IPS-18a (cell line): ENCODE results near the gene MPPED1.

Experiments used
- H3K27ac ChIP-seq: one replicate; pipeline ENCODE4 v1.5.1; 2013; ENCODE audit warnings: low read length
- H3K27me3 ChIP-seq: one replicate; pipeline ENCODE4 v1.6.1; 2013; ENCODE audit warnings: mild to moderate bottlenecking, low read length; ENCODE audit not compliant: control insufficient read depth, insufficient read depth
- H3K36me3 ChIP-seq: one replicate; pipeline ENCODE4 v1.6.1; 2013; ENCODE audit warnings: low read depth, low read length; ENCODE audit not compliant: control insufficient read depth
- H3K4me1 ChIP-seq: one replicate; pipeline ENCODE4 v1.6.1; 2013; ENCODE audit warnings: low read depth, low read length; ENCODE audit not compliant: control insufficient read depth
- H3K4me3 ChIP-seq: one replicate; pipeline ENCODE4 v1.5.1; 2013; ENCODE audit warnings: low read length
- H3K9ac ChIP-seq: one replicate; pipeline ENCODE4 v1.6.1; 2013; ENCODE audit warnings: mild to moderate bottlenecking, low read length, moderate library complexity
- H3K9me3 ChIP-seq: one replicate; pipeline ENCODE4 v1.6.1; 2013; ENCODE audit warnings: low read depth, low read length; ENCODE audit not compliant: control insufficient read depth

MPPED1 gene

DNA sequence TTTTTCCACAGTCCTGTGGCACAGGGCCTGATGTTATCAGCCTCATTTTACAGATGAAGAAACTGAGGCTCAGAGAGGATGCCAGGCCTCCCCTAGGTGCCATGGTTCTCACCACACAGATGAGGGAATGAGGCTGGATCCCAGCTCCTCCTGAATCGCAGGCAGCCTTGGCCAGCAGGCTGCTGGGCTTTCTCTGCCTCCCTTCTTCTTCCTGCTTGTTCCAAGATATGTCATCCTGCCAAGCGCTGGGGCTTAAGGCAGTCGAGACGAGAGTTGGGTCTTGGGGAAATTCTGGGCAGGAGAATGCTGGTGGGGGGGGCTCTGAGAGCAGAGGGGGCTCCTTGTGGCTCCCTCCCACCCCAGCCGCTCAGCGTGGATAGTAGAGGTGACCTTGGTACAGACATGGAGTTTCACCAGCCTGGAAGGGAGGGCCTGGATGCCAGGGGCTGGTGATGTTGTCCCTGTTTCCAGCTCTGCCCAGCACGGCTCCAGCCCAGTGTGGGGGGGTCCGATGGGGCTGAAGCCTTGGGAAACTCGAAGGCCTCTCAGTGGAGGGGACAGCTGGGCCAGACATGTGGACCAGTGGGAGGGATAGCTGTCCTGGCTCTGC lies 16.6 kb upstream of the MPPED1 start:
- Histone ChIP-seq H3K9me3 (no peaks in the 10 kb centered on the region), H3K9ac (no peak overlapping the region), H3K36me3 (no peaks in the 10 kb centered on the region), H3K27me3 (no peaks in the 10 kb centered on the region), H3K4me1 (no peaks in the 10 kb centered on the region), H3K27ac (no peak overlapping the region), H3K4me3 (no peak overlapping the region)

- Histone ChIP-seq H3K27me3 (no peaks in the 10 kb centered on the region), H3K4me3 (no peak overlapping the region), H3K9ac (no peak overlapping the region), H3K9me3 (no peaks in the 10 kb centered on the region), H3K27ac (no peak overlapping the region), H3K36me3 (no peaks in the 10 kb centered on the region), H3K4me1 (no peaks in the 10 kb centered on the region)
These were observed 15.4 kb upstream of the MPPED1 start for GRCh38 chr22:43396321-43396933.

DNA sequence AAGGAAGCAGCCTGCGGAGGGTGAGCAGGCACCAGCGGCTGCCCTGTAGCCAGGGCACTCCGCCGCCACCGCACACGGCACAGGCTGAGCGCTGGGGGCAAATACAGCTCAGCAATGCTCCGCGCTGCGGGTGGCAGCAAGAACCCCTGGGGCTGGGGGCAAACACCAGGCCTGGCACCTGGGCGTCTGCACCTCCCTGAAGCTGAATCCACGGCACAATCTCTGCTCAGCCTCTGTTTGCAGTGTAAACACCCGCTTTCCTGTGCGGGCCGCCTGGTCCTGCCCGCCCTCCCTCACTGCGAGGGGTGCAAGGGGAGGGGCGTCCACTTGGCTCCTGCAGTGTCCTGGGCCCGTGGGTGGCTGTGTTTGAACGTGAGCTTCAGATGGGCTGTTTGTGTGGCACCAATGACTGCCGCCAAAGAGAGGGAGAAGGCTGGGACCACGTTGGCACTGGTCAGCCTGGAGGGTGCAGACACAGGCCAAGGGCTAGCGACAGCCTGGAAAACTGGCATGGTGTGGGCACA lies 14.8 kb upstream of the MPPED1 start:
- Histone ChIP-seq H3K4me3 (no peak overlapping the region), H3K36me3 (no peaks in the 10 kb centered on the region), H3K9ac (no peak overlapping the region), H3K4me1 (no peaks in the 10 kb centered on the region), H3K27ac (no peak overlapping the region), H3K9me3 (no peaks in the 10 kb centered on the region), H3K27me3 (no peaks in the 10 kb centered on the region)

- Histone ChIP-seq H3K4me1 (no peaks in the 10 kb centered on the region), H3K27ac (no peak overlapping the region), H3K9ac (no peak overlapping the region), H3K27me3 (no peaks in the 10 kb centered on the region), H3K4me3 (no peak overlapping the region), H3K36me3 (no peaks in the 10 kb centered on the region), H3K9me3 (no peaks in the 10 kb centered on the region)
These were observed 14.0 kb upstream of the MPPED1 start for GRCh38 chr22:43397766-43398165.

DNA sequence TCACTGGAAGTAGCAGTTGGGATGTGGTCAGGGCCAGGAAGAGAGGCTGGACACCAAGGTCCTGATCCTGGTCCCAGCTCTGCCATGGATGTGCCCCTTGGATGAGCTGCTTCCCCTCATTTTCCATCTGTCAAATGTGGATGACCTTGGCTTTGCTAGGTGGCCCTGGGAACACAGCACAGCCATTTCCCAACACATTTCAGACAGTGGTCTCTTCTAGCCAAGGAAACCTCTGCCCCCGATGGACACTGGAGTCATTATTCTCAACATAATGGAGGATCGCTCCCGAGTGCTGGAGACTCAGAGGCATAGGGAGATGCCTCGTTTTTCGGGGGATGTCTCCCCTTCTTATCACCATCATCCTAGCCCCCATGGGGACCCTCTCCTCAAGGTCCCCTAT lies 13.6 kb upstream of the MPPED1 start:
- Histone ChIP-seq H3K4me1 (no peaks in the 10 kb centered on the region), H3K4me3 (no peak overlapping the region), H3K9me3 (no peaks in the 10 kb centered on the region), H3K27ac (no peak overlapping the region), H3K27me3 (no peaks in the 10 kb centered on the region), H3K36me3 (no peaks in the 10 kb centered on the region), H3K9ac (no peak overlapping the region)

- Histone ChIP-seq H3K4me3 (no peak overlapping the region), H3K36me3 (no peaks in the 10 kb centered on the region), H3K4me1 (no peaks in the 10 kb centered on the region), H3K9me3 (no peaks in the 10 kb centered on the region), H3K9ac (no peak overlapping the region), H3K27ac (no peak overlapping the region), H3K27me3 (no peaks in the 10 kb centered on the region)
These were observed 12.9 kb upstream of the MPPED1 start for GRCh38 chr22:43398910-43399309.

- Histone ChIP-seq H3K9me3 (no peaks in the 10 kb centered on the region), H3K4me3 (no peak overlapping the region), H3K27me3 (no peaks in the 10 kb centered on the region), H3K4me1 (no peaks in the 10 kb centered on the region), H3K9ac (no peak overlapping the region), H3K27ac (no peak overlapping the region), H3K36me3 (no peaks in the 10 kb centered on the region)
These were observed 12.4 kb upstream of the MPPED1 start for GRCh38 chr22:43399338-43399979.

GRCh38 chr22:43399980-43400358 lies 11.8 kb upstream of the MPPED1 start:
- no peaks in the 10 kb centered on the region for H3K27me3 ChIP-seq
- no peak overlapping the region for H3K9ac ChIP-seq
- H3K27ac ChIP-seq, result no peak overlapping the region
- no peak overlapping the region for H3K4me3 ChIP-seq
- no peaks in the 10 kb centered on the region for H3K36me3 ChIP-seq
- H3K9me3 ChIP-seq, result no peaks in the 10 kb centered on the region
- no peaks in the 10 kb centered on the region for H3K4me1 ChIP-seq

- Histone ChIP-seq H3K27me3 (no peaks in the 10 kb centered on the region), H3K9ac (no peak overlapping the region), H3K27ac (no peak overlapping the region), H3K4me3 (no peak overlapping the region), H3K9me3 (no peaks in the 10 kb centered on the region), H3K36me3 (no peaks in the 10 kb centered on the region), H3K4me1 (no peaks in the 10 kb centered on the region)
These were observed 11.4 kb upstream of the MPPED1 start for GRCh38 chr22:43400449-43400848.

DNA sequence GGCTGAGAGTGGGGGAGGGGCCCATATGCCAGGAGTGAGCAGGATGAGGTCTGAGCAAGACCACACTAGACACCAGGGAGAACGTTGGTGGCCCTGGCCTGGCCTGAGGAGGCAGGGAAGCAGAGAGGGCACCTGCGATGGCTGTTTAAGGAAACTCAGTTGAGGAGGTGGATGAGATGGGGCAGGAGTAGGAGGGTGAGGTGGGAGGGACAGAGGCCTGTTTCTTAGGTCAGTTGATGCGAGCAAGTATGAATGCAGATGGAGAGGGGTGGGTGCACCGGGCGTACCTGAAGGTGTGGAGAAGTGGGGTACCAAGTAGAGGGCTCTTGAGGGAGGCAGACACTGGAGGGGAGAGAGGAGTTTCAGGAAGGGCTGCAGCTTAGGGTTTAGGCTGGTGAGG lies 10.6 kb upstream of the MPPED1 start:
- Histone ChIP-seq H3K4me1 (no peaks in the 10 kb centered on the region), H3K4me3 (no peak overlapping the region), H3K9me3 (no peaks in the 10 kb centered on the region), H3K36me3 (no peaks in the 10 kb centered on the region), H3K27me3 (no peaks in the 10 kb centered on the region), H3K9ac (no peak overlapping the region), H3K27ac (no peak overlapping the region)

GRCh38 chr22:43401661-43402060 lies 10.2 kb upstream of the MPPED1 start:
- Histone ChIP-seq H3K27ac (no peak overlapping the region), H3K27me3 (no peaks in the 10 kb centered on the region), H3K9me3 (no peaks in the 10 kb centered on the region), H3K4me1 (no peaks in the 10 kb centered on the region), H3K9ac (no peak overlapping the region), H3K4me3 (no peak overlapping the region), H3K36me3 (no peaks in the 10 kb centered on the region)

GRCh38 chr22:43402128-43402527 lies 9.7 kb upstream of the MPPED1 start:
- Histone ChIP-seq H3K4me1 (no peaks in the 10 kb centered on the region), H3K27ac (no peak overlapping the region), H3K27me3 (no peaks in the 10 kb centered on the region), H3K9me3 (no peaks in the 10 kb centered on the region), H3K36me3 (no peaks in the 10 kb centered on the region), H3K9ac (no peak overlapping the region), H3K4me3 (no peak overlapping the region)
